GM03348 (cell line): ENCODE results near the gene RPS29.
"Not testable (repeated sequence)": the region's sequence is repeated elsewhere in the genome, so short reads cannot be mapped to it uniquely, and the experiment has no call there.

Experiments used
- DNase-seq: peaks from one replicate; pipeline ENCODE4 v3.0.0; 2012; ENCODE audit warnings: low spot score

The RPS29 gene

DNA sequence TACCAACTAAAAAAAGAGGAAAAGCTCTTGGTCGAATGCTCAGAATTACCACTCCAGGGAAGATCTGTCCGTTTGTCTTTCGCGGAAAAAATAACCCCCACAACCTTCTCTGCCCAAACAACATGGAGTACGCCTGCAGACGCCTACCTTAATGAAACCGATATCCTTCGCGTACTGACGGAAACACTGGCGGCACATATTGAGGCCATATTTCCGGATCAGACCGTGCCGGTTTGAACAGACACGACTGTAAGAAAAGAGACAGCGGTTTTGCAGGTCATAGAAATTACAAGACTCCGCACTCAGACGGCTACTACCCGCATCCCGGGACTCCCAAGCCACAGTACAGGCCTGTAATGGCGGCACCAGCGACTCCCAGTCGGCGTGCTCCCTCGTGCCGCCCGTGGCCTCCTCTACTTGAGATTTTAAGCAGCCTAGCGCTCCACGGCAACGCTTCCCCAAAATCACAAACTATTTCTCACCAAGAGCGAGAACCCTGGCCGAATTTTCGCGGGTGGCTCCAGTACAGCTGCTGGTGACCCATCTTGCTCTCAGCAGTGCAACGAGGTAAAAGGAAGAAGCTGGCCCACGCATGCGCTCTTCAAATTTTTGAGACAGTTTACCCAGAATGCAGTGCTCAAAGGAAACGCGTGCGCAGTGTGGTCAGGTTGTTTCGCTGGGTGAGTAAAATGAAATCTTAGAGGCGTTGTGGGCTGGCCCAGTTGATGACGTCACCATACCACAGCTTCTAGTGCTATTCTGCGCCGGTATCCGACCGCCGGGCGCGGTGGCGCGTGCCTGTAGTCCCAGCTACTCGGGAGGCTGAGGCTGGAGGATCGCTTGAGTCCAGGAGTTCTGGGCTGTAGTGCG is at the start of gene RPS29:
Gene RPS29, minus strand, starts transcription at position 578 of the 870 bp plus-strand sequence. Its CDS starts 34 bp downstream, at position 544.
- peak; percentile 96 for DNase-seq

DNA sequence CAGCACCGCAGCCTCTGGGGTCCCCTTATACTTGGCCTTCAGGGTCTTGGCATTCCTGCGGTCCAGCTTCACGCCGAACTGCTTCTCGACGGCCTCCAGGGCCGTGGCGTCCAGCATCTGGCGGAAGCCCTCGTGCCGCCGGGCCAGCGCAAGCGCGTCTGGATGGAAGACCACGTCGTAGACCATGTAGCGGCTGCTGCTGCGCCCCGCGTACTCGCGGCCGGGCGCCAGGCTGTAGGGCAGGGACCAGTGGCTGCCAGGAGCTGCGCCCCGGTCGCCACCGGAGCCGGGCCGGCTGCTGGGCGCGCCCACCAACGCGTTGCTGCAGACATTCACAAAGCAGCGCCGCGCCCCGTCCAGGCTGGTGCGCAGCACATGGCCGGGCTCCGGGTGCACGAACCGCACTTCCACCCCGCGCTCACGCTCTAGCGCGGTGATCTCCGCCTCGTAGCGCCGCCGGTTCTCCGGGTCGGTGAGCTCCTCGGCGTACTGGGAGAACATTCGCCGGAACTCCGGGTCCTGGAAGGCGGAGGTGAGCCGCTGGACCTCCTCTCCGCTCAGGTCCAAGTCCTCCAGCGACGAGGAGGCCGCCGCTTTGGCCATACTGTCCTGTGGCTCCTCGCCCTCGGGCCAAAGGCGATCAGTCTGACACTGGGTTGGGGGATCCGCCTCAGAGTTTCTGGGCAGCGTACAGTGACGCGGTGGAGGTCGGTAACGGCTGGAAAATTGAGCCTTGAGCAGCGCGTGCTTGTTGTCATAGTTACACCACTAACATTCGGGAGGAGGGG is 48.6 kb upstream of the RPS29 start, which contains the start of gene DNAAF2:
Gene DNAAF2, minus strand, starts transcription at position 698 of the 788 bp plus-strand sequence. Its CDS starts 95 bp downstream, at position 603.
- peak; percentile 75 for DNase-seq

DNA sequence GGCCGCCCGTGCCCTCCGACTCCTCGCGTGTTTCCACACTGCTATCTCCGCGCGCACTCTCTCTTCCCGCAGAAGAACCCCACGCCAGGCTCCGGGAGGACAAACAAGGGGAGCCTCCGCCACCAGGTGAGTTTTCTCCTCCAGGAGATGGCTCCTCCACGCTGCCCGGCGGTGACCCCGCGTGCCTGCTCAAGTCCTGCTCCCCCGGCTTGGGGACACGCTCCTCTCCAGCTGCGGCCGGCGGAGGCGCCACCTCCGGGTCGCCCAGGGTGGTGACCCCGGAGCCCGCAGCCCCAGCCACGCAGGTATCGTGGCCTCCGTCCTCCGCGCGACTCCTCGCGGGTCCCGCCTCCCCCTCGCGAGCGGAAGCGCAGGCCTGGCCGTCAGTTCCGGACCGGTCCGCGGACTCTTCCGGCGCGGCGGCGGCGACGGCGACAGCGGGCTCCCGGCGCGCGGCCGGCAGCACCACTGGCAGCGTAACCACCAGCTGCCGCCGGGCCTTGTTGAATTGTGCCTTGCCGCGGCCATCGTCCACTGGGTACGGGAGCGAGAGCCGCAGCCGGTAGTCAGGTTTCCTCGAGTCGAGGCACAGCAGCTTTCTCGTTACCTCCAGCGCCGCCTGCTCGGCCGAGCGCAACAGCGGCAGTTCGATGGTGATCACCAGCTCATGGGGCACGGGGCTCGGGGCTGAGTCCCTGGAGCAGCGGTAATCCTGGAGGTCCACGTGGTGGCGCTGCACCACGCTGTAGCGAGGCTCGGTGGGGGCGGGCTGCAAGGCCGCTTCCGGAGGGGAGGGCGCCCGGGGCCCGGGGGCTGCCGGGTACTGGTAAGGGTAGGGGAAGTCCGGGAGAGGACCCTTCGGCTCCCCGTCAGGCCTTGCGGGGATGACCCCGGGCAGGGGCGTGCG is 47.7 kb upstream of the RPS29 start:
- DNase-seq = peak; percentile 94

DNA sequence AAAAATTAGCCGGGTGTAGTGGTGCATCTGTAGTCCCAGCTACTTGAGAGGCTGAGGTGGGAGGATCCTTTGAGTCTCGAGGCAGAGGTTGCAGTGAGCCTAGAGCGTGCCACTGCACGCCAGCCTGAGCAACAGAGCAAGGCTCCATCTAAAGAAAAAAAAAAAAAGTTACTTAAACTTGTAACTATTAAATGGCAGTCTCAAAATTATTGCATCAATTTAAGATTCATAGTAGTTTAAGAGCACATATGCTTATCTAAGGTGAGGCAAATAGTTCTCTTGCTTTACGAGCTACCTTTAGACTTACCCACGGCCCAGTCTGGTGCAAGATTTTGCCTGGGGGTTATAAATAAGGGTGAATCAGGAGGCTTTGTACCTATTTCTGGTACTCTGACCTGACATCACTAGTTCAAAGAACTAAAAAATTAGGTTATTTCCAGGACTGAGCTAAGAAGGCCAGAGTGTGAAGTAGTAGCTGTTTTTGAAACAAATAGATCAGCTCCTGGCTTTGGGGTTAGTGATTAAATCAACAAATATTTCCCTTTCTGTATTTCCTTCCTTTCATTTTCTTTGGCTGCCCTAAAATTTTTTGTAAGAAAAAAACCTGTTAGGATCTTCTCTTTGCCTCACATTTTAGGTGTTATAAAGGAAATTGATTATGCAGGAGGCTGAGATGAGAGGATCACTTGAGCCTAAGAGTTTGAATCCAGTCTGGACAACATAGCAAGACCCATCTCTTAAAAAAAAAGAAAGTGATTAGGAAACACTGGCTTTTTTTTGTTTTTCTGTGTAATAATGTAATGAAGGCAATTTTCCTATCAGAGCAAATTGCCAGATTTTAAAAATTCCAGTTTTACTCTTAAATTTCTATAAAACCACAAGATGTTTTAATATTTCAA is 38.0 kb upstream of the RPS29 start:
- no peak for DNase-seq

DNA sequence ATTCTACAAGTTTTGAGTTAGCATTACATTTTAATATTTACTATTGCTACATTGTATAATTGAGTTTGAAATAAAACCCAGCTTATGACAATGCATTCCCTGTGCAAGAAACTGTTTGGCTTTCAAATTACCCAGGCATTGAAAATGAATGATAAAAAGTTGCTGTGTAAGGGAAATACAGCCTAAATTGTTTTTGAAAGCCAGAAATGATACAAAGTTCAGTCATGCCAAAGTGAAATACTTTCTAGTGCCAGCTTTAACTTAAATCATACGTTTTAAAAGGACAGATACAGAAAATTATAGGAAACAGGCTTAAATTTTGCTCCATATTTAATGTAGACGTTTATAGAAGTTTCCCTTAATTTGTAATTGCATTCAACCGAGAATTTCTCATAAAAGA is 37.2 kb upstream of the RPS29 start:
- DNase-seq = no peak

DNA sequence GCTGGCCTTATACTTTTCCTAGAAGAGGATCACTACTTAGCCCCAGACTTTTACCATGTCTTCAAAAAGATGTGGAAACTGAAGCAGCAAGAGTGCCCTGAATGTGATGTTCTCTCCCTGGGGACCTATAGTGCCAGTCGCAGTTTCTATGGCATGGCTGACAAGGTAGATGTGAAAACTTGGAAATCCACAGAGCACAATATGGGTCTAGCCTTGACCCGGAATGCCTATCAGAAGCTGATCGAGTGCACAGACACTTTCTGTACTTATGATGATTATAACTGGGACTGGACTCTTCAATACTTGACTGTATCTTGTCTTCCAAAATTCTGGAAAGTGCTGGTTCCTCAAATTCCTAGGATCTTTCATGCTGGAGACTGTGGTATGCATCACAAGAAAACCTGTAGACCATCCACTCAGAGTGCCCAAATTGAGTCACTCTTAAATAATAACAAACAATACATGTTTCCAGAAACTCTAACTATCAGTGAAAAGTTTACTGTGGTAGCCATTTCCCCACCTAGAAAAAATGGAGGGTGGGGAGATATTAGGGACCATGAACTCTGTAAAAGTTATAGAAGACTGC is 35.9 kb upstream of the RPS29 start:
- DNase-seq = no peak

DNA sequence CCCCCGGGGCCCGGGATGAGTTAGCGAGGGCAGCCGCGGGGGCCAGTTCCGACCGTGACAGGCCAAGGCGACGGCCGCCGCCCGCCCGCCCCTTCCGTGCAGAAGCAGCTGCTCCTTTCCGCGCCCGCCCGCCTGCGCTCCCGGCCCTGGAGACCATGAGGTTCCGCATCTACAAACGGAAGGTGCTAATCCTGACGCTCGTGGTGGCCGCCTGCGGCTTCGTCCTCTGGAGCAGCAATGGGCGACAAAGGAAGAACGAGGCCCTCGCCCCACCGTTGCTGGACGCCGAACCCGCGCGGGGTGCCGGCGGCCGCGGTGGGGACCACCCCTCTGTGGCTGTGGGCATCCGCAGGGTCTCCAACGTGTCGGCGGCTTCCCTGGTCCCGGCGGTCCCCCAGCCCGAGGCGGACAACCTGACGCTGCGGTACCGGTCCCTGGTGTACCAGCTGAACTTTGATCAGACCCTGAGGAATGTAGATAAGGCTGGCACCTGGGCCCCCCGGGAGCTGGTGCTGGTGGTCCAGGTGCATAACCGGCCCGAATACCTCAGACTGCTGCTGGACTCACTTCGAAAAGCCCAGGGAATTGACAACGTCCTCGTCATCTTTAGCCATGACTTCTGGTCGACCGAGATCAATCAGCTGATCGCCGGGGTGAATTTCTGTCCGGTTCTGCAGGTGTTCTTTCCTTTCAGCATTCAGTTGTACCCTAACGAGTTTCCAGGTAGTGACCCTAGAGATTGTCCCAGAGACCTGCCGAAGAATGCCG is 35.1 kb upstream of the RPS29 start:
- DNase-seq = peak; percentile 50

DNA sequence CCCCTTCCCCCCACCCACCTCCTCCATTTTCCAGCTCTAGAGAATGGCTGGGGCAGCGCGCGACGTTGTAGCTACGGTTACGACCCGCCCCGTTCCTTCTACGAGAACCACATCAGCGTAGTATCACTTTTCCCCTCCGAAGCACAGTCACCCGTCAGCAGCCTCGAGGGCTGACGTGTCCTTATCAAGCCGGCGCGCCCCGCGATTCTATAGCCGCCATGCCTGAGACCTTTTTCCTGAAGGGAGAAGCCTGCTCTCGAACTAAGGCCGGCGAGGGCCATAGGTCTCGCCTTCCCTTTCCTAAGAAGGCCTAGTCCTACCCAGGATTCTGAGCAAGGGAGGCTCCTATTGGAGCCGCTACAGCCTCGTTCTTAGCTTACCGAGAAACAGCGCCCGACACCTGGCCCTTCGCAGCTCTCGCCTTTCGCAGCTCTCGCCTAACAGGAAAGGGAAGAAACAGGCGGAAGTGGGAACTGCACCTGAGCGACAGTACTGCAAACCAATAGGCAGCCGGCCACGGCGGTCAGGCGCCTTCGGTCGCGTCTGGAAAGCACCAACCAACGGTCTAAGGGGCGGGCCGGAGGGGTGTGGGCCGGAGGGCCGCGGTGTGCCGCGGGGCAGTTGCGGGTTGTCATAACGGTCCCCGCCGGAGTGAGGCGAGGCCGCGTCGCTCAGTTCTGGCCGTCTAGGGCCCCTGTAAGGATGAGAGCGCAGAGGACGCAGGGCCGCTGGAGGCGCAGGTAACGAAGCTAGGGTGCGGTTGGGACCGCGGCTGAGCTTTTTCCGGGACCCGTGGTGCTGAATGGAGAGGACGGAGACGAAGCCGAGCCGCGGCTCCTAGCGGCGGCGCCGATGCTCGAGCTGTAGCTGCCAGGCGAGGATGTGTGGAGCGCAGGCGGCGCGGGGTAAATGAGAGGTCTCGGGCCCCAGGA is 34.3 kb upstream of the RPS29 start, which contains the start of the genes MGAT2 and RPL36AL:
Gene MGAT2, plus strand, starts transcription at position 618 of the 932 bp plus-strand sequence. CDS start 470 bp downstream, outside the sequence.
Gene RPL36AL, minus strand, starts transcription at position 445 of the 932 bp plus-strand sequence. CDS start 1,522 bp downstream, outside the sequence.
- DNase-seq = peak; percentile 99

DNA sequence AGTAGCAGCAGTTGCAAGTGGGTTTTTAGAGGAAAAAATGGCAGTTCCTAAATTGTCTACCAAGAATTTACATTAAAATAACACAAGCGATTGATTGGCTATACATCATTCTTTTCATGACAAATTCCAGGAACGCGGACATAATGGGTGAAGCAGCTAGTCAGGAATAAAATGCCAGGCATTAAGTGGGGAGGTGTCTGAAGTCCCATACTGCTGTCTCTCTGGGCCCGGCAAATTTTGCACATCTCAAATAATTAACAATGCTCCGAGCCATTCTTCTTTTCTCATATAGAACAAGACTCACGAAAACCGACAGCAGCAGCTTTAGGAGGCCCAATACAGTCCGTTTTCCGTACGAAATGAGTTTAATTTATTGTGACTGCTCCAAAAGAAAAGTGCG is 33.5 kb upstream of the RPS29 start:
- no peak for DNase-seq

DNA sequence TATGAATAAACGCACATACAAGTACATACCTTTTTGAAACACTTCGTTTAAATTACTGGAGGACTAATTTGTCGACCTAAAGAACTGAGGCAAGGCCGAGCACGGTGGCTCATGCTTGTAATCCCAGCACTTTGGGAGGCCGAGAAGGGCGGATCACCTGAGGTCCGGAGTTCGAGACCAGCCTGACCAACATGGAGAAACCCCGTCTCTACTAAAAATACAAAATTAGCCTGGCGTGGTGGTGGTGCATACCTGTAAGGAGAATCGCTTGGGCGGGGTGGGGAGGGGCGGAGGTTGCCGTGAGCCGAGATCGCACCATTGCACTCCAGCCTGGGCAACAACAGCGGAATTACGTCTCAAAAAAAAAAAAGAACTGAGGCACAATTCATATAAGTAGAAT is 33.1 kb upstream of the RPS29 start:
- DNase-seq = not testable (repeated sequence)

DNA sequence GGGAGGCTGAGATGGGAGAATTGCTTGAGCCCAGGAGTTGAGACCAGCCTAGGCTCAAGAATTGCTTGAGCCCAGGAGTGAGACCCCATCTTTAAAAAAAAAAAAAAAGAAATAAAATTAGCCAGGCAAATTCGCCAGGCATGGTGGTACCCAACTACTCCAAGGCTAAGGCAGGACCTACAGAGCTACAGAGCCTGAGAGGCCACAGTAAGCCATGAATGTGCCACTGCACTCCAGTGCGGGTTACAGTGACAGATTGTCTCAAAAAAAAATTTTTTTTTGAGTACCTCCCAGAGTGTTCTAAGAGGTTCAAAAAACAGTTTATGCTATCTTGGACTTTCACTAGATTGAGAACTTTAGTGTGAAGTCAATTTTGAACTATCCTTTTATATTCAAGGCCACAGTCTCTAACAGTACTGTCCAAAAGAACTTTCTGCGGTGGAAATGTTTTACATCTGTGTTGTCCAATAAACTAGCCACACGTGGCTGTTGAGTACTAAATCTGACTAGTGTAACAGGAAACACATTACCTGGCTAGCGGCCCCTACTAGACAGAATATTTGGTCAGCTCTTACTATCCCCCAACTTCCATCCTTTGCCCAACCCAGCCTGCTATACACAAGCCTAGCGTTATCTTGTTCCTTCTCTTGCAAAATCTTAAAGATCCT is 31.8 kb upstream of the RPS29 start:
- no peak for DNase-seq

DNA sequence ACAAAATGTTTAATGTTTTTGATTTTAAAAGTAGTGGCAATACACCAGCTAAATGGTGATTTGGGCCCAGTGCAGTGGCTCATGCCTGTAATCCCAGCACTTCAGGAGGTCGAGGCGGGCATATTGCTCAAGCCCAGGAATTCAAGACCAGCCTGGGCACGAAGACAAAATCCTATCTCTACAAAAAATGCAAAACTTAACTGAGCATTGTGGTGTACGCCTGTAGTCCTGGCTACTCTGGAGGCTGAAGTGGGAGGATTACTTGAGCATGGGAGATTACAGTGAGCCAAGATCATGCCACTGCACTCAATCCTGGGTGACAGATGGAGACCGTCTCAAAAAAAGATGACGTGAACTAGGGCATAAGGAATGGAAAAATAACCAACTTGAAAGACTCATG is 29.6 kb upstream of the RPS29 start:
- no peak for DNase-seq

DNA sequence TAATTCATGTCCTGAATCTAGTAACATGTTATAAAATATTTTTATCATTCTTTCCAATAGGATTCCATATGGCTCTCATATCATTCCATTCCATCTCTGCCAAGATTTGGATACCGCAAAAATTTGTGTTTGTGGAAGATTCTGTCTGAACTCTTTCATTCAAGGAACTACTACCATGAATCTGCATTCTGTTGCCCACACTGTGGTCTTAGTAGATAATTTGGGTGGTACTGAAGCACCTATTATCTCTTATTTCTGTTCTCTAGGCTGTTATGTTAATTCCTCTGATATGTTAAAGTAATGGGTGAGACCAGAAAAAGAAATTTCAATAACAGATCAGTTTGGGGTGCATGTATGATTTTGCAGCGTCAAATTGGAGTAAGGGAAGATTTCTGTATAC is 28.0 kb upstream of the RPS29 start:
- DNase-seq = no peak

DNA sequence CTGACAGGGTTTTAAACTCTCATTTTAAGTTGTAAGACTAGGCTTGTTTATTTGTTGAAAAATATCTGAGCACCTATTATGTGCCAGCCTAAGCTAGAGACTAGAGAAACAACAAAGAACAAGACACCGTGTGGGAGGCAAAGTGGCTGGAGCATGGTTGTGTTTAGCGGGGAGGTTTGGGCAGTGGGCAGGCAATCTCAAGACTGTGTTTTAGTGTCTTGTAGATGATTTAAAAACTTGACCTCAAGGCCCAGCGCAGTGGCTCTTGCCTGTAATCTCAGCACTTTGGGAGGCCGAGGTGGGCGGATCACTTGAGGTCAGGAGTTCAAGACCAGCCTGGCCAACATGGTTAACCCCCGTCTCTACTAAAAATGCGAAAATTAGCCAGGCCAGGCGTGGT is 26.5 kb upstream of the RPS29 start:
- no peak for DNase-seq

DNA sequence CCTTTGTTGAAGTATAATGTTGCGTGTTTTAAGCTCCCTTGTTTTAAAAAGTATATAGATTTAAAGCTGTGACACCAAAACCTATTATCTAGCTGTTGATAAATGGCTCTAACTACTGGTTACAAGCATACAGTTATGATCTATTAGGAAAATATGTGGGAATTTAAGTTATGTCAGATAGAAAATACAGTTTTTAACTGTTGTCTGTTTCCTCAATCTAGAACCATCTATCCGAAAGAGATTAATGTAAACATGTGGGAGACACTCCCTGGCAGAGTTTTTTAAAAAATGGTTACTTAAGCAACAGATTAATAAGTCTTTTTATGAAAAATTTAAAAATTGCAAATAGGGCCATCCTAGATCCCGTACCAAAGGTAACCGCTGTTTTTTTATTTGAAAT is 26.1 kb upstream of the RPS29 start:
- no peak for DNase-seq

DNA sequence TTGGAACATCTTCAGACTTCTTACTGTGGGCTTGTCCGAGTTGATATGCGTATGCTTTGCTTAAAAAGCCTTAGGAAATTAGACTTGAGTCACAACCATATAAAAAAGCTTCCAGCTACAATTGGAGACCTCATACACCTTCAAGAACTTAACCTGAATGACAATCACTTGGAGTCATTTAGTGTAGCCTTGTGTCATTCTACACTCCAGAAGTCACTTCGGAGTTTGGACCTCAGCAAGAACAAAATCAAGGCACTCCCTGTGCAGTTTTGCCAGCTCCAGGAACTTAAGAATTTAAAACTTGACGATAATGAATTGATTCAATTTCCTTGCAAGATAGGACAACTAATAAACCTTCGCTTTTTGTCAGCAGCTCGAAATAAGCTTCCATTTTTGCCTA is 21.4 kb upstream of the RPS29 start:
- DNase-seq = no peak

DNA sequence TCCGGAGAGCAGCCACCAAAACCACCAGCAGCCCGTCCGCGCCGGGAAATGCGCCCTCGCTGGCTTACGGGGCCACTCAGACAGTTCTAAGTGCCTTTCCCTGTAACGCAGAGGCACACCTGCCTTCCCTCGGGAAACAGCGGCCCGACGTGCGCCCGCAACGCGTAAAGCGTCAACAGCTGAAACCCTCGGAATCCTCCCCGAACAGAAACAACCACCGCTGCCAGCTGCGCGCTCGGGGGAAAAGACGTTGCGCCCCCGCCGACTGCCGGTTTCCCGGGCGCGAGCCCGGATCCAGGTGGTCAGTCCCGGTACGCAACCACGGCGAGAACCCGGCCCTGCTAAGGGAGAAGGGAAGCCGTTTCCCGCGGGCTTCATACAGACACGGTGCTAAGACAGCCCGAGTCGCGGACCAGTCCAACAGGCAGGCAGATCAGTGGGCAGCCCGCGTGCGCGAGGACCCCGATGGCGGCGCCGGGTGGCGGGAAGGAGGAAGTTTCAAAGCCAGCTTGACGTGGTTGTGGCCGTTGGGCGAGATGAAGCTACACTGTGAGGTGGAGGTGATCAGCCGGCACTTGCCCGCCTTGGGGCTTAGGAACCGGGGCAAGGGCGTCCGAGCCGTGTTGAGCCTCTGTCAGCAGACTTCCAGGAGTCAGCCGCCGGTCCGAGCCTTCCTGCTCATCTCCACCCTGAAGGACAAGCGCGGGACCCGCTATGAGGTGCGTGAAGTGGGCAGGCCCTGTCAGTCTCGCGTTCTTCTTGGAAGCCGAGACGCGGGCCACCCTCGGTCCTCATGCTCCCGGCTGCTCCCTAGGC is 12.5 kb upstream of the RPS29 start, which contains the start of gene LRR1:
Gene LRR1, plus strand, starts transcription at position 456 of the 816 bp plus-strand sequence. Its CDS starts 81 bp downstream, at position 537.
- DNase-seq = peak; percentile 87
